Endothelial cell (in vitro differentiated cells): ENCODE results near the gene LSM12. TPM values are rescaled to one million over a fixed set of nuclear protein-coding genes. Genes with fewer than 3 reads are reported as not detected.
A peak's percentile ranks its signal among the peaks of the same experiment; 100 is the strongest.

Experiments
- DNase-seq: peaks from one replicate; pipeline ENCODE4 v3.0.0; 2021; ENCODE audit warnings: low spot score
- H3K27ac Mint-ChIP-seq: one replicate; pipeline ENCODE4 v1.8.0; 2021; ENCODE audit warnings: mixed read lengths, inconsistent platforms; ENCODE audit not compliant: unreplicated experiment
- H3K27me3 Mint-ChIP-seq: one replicate; pipeline ENCODE4 v1.8.0; 2021; ENCODE audit warnings: mild to moderate bottlenecking, moderate library complexity, mixed read lengths, inconsistent platforms; ENCODE audit not compliant: unreplicated experiment
- H3K36me3 Mint-ChIP-seq: one replicate; pipeline ENCODE4 v1.8.0; 2021; ENCODE audit warnings: mild to moderate bottlenecking, low read depth, mixed read lengths, inconsistent platforms; ENCODE audit not compliant: unreplicated experiment
- H3K4me1 Mint-ChIP-seq: one replicate; pipeline ENCODE4 v1.8.0; 2021; ENCODE audit warnings: mild to moderate bottlenecking, mixed read lengths, inconsistent platforms; ENCODE audit not compliant: unreplicated experiment
- H3K4me3 Mint-ChIP-seq: one replicate; pipeline ENCODE4 v1.8.0; 2021; ENCODE audit warnings: mild to moderate bottlenecking, mixed read lengths, inconsistent platforms; ENCODE audit not compliant: unreplicated experiment
- H3K9me3 Mint-ChIP-seq: one replicate; pipeline ENCODE4 v1.8.0; 2021; ENCODE audit warnings: mixed read lengths, inconsistent platforms; ENCODE audit not compliant: unreplicated experiment
- CTCF ChIP-seq: fragments of 200-600 bp; sonication (generic); IDR thresholded peaks from one replicate; pipeline ENCODE4 v1.5.0; 2021; ENCODE audit warnings: antibody characterized with exemption; ENCODE audit not compliant: unreplicated experiment
- total RNA-seq: library from RNA; stranded (reverse); fragmentation: NEBNext Ultra II Directional; extraction: Animal tissue kit (Norgen Biotek cat#: 25700); gene quantifications from one replicate; pipeline ENCODE4 v1.2.1, GENCODE V29; 2021; ENCODE audit not compliant: unreplicated experiment

Gene LSM12
- total RNA-seq, 1 donor from 2014 or later = 63.0 TPM

- H3K4me1 Mint-ChIP-seq = peaks cover 47% of the 10 kb centered on the region
- peaks cover 9% of the 10 kb centered on the region for H3K27me3 Mint-ChIP-seq
- no peak overlapping the region for H3K27ac Mint-ChIP-seq
- no peaks in the 10 kb centered on the region for H3K36me3 Mint-ChIP-seq
- H3K4me3 Mint-ChIP-seq = no peak overlapping the region
- no peak for DNase-seq
- no peaks in the 10 kb centered on the region for H3K9me3 Mint-ChIP-seq
- no peak for TF ChIP-seq CTCF
Observed at GRCh38 chr17:44109312-44109630, 42.8 kb upstream of the LSM12 start.

GRCh38 chr17:44108440-44109311 is 42.2 kb upstream of the LSM12 start:
- H3K27ac Mint-ChIP-seq = no peak overlapping the region
- H3K36me3 Mint-ChIP-seq = no peaks in the 10 kb centered on the region
- H3K4me1 Mint-ChIP-seq = peaks cover 42% of the 10 kb centered on the region
- TF ChIP-seq CTCF = no peak
- no peak overlapping the region for H3K4me3 Mint-ChIP-seq
- peaks cover 8% of the 10 kb centered on the region for H3K27me3 Mint-ChIP-seq
- no peaks in the 10 kb centered on the region for H3K9me3 Mint-ChIP-seq
- DNase-seq = no peak

GRCh38 chr17:44106801-44107200 is 40.3 kb upstream of the LSM12 start:
- no peak for TF ChIP-seq CTCF
- Mint-ChIP-seq H3K27me3 (peaks cover 3% of the 10 kb centered on the region), H3K9me3 (no peaks in the 10 kb centered on the region), H3K4me1 (peaks cover 34% of the 10 kb centered on the region), H3K36me3 (no peaks in the 10 kb centered on the region), H3K27ac (no peak overlapping the region), H3K4me3 (no peak overlapping the region)
- DNase-seq = no peak

GRCh38 chr17:44105941-44106340 is 39.5 kb upstream of the LSM12 start:
- Mint-ChIP-seq H3K27ac (peak overlapping the region; percentile 72), H3K36me3 (no peaks in the 10 kb centered on the region), H3K27me3 (peaks cover 3% of the 10 kb centered on the region), H3K4me3 (no peak overlapping the region), H3K4me1 (peaks cover 35% of the 10 kb centered on the region), H3K9me3 (no peaks in the 10 kb centered on the region)
- TF ChIP-seq CTCF = no peak
- DNase-seq = no peak

GRCh38 chr17:44105483-44105882 is 39.0 kb upstream of the LSM12 start:
- no peak for TF ChIP-seq CTCF
- Mint-ChIP-seq H3K36me3 (no peaks in the 10 kb centered on the region), H3K27ac (peak overlapping the region; percentile 72), H3K27me3 (peaks cover 3% of the 10 kb centered on the region), H3K9me3 (no peaks in the 10 kb centered on the region), H3K4me3 (no peak overlapping the region), H3K4me1 (peaks cover 35% of the 10 kb centered on the region)
- no peak for DNase-seq
